Measurements from ENCODE around the gene THSD7B.

GRCh38 chr2:136858656-136859055 lies 93.3 kb downstream of the THSD7B start:
- TF ChIP-seq EZH2 (IDR thresholded peaks at IDR 0.05; ENCODE audit: insufficient read depth, poor library complexity, severe bottlenecking) (no peak), EZH2phosphoT487 (IDR thresholded peaks at IDR 0.05; ENCODE audit: insufficient read depth, low read depth) (no peak)
